GM23338 (cell line): ENCODE data around the gene OR13H1.

Source experiments
- EZH2 ChIP-seq: fragments of 200-600 bp; sonication (generic); IDR thresholded peaks from one replicate; pipeline ENCODE4 v1.8.0; 2017; ENCODE audit warnings: antibody characterized with exemption, mild to moderate bottlenecking, low read depth; ENCODE audit not compliant: unreplicated experiment
- POLR2AphosphoS5 ChIP-seq: IDR thresholded peaks from 2 replicates; pipeline ENCODE4 v1.6.1; 2016; ENCODE audit warnings: antibody characterized with exemption, low read depth
- TF ChIP-seq, protein P1 (sequence below), 2 experiments: fragments of 200-600 bp in 1 of 2; sonication (generic) in 1 of 2; conservative IDR thresholded peaks; 2 replicates each; pipeline versions ENCODE4 v1.5.1 to v1.6.1; 2016 to 2017; ENCODE audit warnings: antibody characterized with exemption in 2 of 2, low read depth in 2 of 2, mild to moderate bottlenecking in 2 of 2, moderate library complexity in 1 of 2
- TF ChIP-seq, protein P2 (sequence below): IDR thresholded peaks from 2 replicates; pipeline ENCODE4 v1.6.1; 2016; ENCODE audit warnings: antibody characterized with exemption
- TF ChIP-seq, protein P3 (sequence below): IDR thresholded peaks from one replicate; pipeline ENCODE4 v1.6.1; 2018; ENCODE audit warnings: antibody characterized with exemption; ENCODE audit not compliant: unreplicated experiment

DNA sequence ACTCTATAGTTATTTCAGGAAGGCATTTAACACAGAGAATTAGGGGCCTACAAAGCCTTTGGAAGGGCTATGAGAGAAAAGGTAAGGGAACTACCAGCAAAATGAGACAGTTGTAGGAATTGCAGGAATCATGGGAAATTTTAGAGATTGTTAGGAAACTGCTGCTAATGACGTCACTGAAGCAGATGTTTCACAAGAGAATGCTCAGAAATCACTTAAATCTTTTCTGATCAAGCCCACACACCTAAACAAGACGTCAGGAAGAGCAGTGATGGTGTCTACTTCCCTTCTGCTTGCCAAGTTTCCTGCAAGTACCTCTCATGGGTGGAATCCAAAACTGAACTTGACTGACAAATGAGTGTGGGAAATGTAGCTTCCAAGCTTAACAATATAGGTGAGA is 5.1 kb downstream of the OR13H1 start:
- TF ChIP-seq, protein P1, sequence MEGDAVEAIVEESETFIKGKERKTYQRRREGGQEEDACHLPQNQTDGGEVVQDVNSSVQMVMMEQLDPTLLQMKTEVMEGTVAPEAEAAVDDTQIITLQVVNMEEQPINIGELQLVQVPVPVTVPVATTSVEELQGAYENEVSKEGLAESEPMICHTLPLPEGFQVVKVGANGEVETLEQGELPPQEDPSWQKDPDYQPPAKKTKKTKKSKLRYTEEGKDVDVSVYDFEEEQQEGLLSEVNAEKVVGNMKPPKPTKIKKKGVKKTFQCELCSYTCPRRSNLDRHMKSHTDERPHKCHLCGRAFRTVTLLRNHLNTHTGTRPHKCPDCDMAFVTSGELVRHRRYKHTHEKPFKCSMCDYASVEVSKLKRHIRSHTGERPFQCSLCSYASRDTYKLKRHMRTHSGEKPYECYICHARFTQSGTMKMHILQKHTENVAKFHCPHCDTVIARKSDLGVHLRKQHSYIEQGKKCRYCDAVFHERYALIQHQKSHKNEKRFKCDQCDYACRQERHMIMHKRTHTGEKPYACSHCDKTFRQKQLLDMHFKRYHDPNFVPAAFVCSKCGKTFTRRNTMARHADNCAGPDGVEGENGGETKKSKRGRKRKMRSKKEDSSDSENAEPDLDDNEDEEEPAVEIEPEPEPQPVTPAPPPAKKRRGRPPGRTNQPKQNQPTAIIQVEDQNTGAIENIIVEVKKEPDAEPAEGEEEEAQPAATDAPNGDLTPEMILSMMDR (conservative IDR thresholded peaks at IDR 0.05; ENCODE audit: low read depth in 2 of 2), result no peak
- no peak for TF ChIP-seq EZH2
- TF ChIP-seq POLR2AphosphoS5, result no peak
- TF ChIP-seq, protein P2, sequence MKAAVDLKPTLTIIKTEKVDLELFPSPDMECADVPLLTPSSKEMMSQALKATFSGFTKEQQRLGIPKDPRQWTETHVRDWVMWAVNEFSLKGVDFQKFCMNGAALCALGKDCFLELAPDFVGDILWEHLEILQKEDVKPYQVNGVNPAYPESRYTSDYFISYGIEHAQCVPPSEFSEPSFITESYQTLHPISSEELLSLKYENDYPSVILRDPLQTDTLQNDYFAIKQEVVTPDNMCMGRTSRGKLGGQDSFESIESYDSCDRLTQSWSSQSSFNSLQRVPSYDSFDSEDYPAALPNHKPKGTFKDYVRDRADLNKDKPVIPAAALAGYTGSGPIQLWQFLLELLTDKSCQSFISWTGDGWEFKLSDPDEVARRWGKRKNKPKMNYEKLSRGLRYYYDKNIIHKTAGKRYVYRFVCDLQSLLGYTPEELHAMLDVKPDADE, result no peak
- TF ChIP-seq, protein P3, sequence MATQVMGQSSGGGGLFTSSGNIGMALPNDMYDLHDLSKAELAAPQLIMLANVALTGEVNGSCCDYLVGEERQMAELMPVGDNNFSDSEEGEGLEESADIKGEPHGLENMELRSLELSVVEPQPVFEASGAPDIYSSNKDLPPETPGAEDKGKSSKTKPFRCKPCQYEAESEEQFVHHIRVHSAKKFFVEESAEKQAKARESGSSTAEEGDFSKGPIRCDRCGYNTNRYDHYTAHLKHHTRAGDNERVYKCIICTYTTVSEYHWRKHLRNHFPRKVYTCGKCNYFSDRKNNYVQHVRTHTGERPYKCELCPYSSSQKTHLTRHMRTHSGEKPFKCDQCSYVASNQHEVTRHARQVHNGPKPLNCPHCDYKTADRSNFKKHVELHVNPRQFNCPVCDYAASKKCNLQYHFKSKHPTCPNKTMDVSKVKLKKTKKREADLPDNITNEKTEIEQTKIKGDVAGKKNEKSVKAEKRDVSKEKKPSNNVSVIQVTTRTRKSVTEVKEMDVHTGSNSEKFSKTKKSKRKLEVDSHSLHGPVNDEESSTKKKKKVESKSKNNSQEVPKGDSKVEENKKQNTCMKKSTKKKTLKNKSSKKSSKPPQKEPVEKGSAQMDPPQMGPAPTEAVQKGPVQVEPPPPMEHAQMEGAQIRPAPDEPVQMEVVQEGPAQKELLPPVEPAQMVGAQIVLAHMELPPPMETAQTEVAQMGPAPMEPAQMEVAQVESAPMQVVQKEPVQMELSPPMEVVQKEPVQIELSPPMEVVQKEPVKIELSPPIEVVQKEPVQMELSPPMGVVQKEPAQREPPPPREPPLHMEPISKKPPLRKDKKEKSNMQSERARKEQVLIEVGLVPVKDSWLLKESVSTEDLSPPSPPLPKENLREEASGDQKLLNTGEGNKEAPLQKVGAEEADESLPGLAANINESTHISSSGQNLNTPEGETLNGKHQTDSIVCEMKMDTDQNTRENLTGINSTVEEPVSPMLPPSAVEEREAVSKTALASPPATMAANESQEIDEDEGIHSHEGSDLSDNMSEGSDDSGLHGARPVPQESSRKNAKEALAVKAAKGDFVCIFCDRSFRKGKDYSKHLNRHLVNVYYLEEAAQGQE, result no peak
